HepG2 (cell line): ENCODE results near the gene ARGLU1. TPM values are rescaled to one million over a fixed set of nuclear protein-coding genes. Genes with fewer than 3 reads are reported as not detected.

Experiments used
- ATAC-seq: fragments of 200-7000 bp; cut with Tn5 transposase; 3 replicates; pipeline ENCODE4 v1.9.1; 2020; ENCODE audit warnings: mild to moderate bottlenecking, moderate library complexity
- BruUV-seq: library from RNA; stranded (reverse); fragments of 400-500 nt; replicated peaks from 2 replicates; lab custom pipeline; 2021; lab: Mats Ljungman, UMichigan
- CTCF ChIA-PET: fragments of 300-600 bp; formaldehyde crosslinking; extraction: SDS; loops from one replicate; lab custom pipeline; 2021; ENCODE audit warnings: low total read pairs, inconsistent platforms, low intra/inter-chr PET ratio; lab: Yijun Ruan, JAX
- POLR2A ChIA-PET: fragments of 350-600 bp; sonication (Branson Sonifier 250); formaldehyde crosslinking; loops from one replicate; lab custom pipeline; 2020; ENCODE audit warnings: antibody characterized with exemption, inconsistent platforms; lab: Yijun Ruan, JAX
- DNase-seq: peaks from one replicate; pipeline ENCODE4 v3.0.0-alpha.2; 2015; ENCODE audit warnings: low spot score
- FAIRE-seq: peaks from 3 replicates; lab custom pipeline; 2011; peaks lifted over from hg19 to GRCh38; lab: Jason Lieb, UNC
- H2AFZ ChIP-seq: one replicate; pipeline ENCODE4 v1.6.1; 2011; ENCODE audit warnings: low read length, inconsistent platforms
- H3K27ac ChIP-seq: fragments of 300-600 bp; 3 replicates; pipeline ENCODE4 v1.8.0; 2011; ENCODE audit warnings: mixed run types, mild to moderate bottlenecking, mixed read lengths, low read length, inconsistent platforms; ENCODE audit not compliant: insufficient read depth; ENCODE audit errors: extremely low read length
- H3K27me3 ChIP-seq, 2 experiments: fragments of 200-600 bp in 1 of 2; 2 replicates in 1 of 2; 3 replicates in 1 of 2; pipeline versions ENCODE4 v1.6.0 to v1.8.0; 2011; ENCODE audit warnings: low read length in 2 of 2, mild to moderate bottlenecking in 2 of 2, moderate library complexity in 2 of 2, inconsistent platforms in 1 of 2; ENCODE audit not compliant: insufficient read depth in 2 of 2, control insufficient read depth in 1 of 2
- H3K36me3 ChIP-seq, 2 experiments: fragments of 200-600 bp in 1 of 2; replicated peaks in 1 of 2; 2 replicates in 1 of 2; 3 replicates in 1 of 2; pipeline versions ENCODE4 v1.5.1 to v1.8.0; 2011; ENCODE audit warnings: low read length in 2 of 2, inconsistent platforms in 1 of 2; ENCODE audit not compliant: insufficient read depth in 2 of 2, control insufficient read depth in 1 of 2
- H3K4me1 ChIP-seq: 2 replicates; pipeline ENCODE4 v1.5.1; 2012; ENCODE audit warnings: low read length, inconsistent platforms; ENCODE audit not compliant: insufficient read depth
- H3K4me2 ChIP-seq: 2 replicates; pipeline ENCODE4 v1.6.0; 2011; ENCODE audit warnings: low read depth, low read length, inconsistent platforms
- H3K4me3 ChIP-seq, 3 experiments: fragments of 200-600 bp in 1 of 3; sonication (generic), shearing (Covaris generic) in 1 of 3; replicated peaks in 1 of 3; 2 replicates each; pipeline ENCODE4 v1.5.1; 2011 to 2016; ENCODE audit warnings: low read length in 3 of 3, inconsistent platforms in 2 of 3, low read depth in 2 of 3, mild to moderate bottlenecking in 2 of 3, control low read depth in 1 of 3, mixed read lengths in 1 of 3; ENCODE audit not compliant: insufficient read depth in 1 of 3
- H3K79me2 ChIP-seq: one replicate; pipeline ENCODE4 v1.6.1; 2011; ENCODE audit warnings: low read length, inconsistent platforms; ENCODE audit not compliant: insufficient read depth
- H3K9ac ChIP-seq: 2 replicates; pipeline ENCODE4 v1.6.0; 2011; ENCODE audit warnings: mild to moderate bottlenecking, low read depth, low read length, inconsistent platforms; ENCODE audit not compliant: insufficient read depth
- H3K9me3 ChIP-seq: 2 replicates; pipeline ENCODE4 v1.5.1; 2012; ENCODE audit warnings: mild to moderate bottlenecking, low read length
- H4K20me1 ChIP-seq: 2 replicates; pipeline ENCODE4 v1.6.0; 2011; ENCODE audit warnings: inconsistent platforms, mild to moderate bottlenecking, low read length, moderate library complexity; ENCODE audit not compliant: insufficient read depth
- ARID2 ChIP-seq: sonication (generic); formaldehyde crosslinking; IDR thresholded peaks from 2 replicates; pipeline ENCODE4 v1.8.1; 2022; ENCODE audit warnings: mild to moderate bottlenecking, missing genetic modification reagents, borderline replicate concordance
- FIP1L1 ChIP-seq: fragments of 200-400 bp; formaldehyde crosslinking; IDR thresholded peaks from 2 replicates; pipeline ENCODE4 v1.6.1; 2018; ENCODE audit warnings: low read depth, mild to moderate bottlenecking, low read length, moderate library complexity, borderline replicate concordance; ENCODE audit not compliant: insufficient read depth
- KDM2A ChIP-seq: sonication (generic); formaldehyde crosslinking; IDR thresholded peaks from 2 replicates; pipeline ENCODE4 v1.4.0; 2020; ENCODE audit warnings: low read depth, missing genetic modification reagents, borderline replicate concordance
- KDM3A ChIP-seq: IDR thresholded peaks from 2 replicates; pipeline ENCODE4 v1.6.1; 2018; ENCODE audit warnings: low read depth, missing compliant biosample characterization
- KLF9 ChIP-seq: IDR thresholded peaks from 2 replicates; pipeline ENCODE4 v1.6.1; 2016; ENCODE audit warnings: low read depth
- PAX8 ChIP-seq: sonication (generic); formaldehyde crosslinking; IDR thresholded peaks from 2 replicates; pipeline ENCODE4 v1.8.0; 2022; ENCODE audit warnings: mild to moderate bottlenecking, missing genetic modification reagents, borderline replicate concordance
- PPARG ChIP-seq: conservative IDR thresholded peaks from 2 replicates; pipeline ENCODE4 v1.6.1; 2016; ENCODE audit warnings: missing biosample characterization, missing genetic modification reagents
- SIX1 ChIP-seq: sonication (generic); formaldehyde crosslinking; IDR thresholded peaks from 2 replicates; pipeline ENCODE4 v1.4.0; 2020; ENCODE audit warnings: missing genetic modification reagents, borderline replicate concordance
- SUZ12 ChIP-seq: fragments of 150-350 bp; IDR thresholded peaks from 2 replicates; pipeline ENCODE4 v1.6.1; 2014; ENCODE audit warnings: low read depth, low read length
- ZFAT ChIP-seq: sonication (generic); formaldehyde crosslinking; conservative IDR thresholded peaks from 2 replicates; pipeline ENCODE4 v1.8.1; 2023; ENCODE audit warnings: missing genetic modification reagents, inconsistent platforms
- ZKSCAN8 ChIP-seq: IDR thresholded peaks from 2 replicates; pipeline ENCODE4 v1.6.1; 2016; ENCODE audit warnings: borderline replicate concordance, missing genetic modification reagents, missing compliant biosample characterization
- ZMYM4 ChIP-seq: sonication (generic); formaldehyde crosslinking; IDR thresholded peaks from 2 replicates; pipeline ENCODE4 v1.8.1; 2023; ENCODE audit warnings: mild to moderate bottlenecking, missing genetic modification reagents
- ZNF275 ChIP-seq: sonication (generic); formaldehyde crosslinking; IDR thresholded peaks from 2 replicates; pipeline ENCODE4 v1.8.0; 2022; ENCODE audit warnings: missing genetic modification reagents, mild to moderate bottlenecking, inconsistent platforms, borderline replicate concordance
- ZNF292 ChIP-seq: sonication (generic); formaldehyde crosslinking; IDR thresholded peaks from 2 replicates; pipeline ENCODE4 v1.8.1; 2022; ENCODE audit warnings: mild to moderate bottlenecking, low read depth, missing genetic modification reagents, borderline replicate concordance
- ZNF703 ChIP-seq: sonication (generic); formaldehyde crosslinking; IDR thresholded peaks from 2 replicates; pipeline ENCODE4 v1.5.1; 2020; ENCODE audit warnings: missing genetic modification reagents, mild to moderate bottlenecking, moderate library complexity, borderline replicate concordance
- ZNF746 ChIP-seq: sonication (generic); formaldehyde crosslinking; IDR thresholded peaks from 2 replicates; pipeline ENCODE4 v1.8.0; 2022; ENCODE audit warnings: mild to moderate bottlenecking, missing genetic modification reagents
- WGBS: methylation state at CpG from one replicate; pipeline ENCODE4 v1.1.6; 2017; ENCODE audit warnings: low lambda C conversion rate; 5-methylcytosine and 5-hydroxymethylcytosine counted together
- in situ Hi-C: cut with HindIII; loops from 2 replicates; pipeline ENCODE4 v1.10.0; 2017; ENCODE audit warnings: low pct_unique_long_range_greater_than_20kb; ENCODE audit not compliant: extremely low pct_ligation_motif_present
- intact Hi-C: fragments of 100-400 bp; cut with micrococcal nuclease; formaldehyde crosslinking; loops from one replicate; pipeline ENCODE4 v1.10.0; 2022; ENCODE audit not compliant: unreplicated experiment
- polyA plus RNA-seq, 8 experiments: library from polyadenylated mRNA; depleted of rRNA in 3 of 8; stranded (reverse) in 7 of 8; unstranded in 1 of 8; fragments of >200 nt; fragmentation: Illumina TruSeq in 4 of 8; extraction: Trizol in 4 of 8; gene quantifications; 2 replicates each; pipeline versions ENCODE4 v1.2.1 to v1.2.3, GENCODE V29; 2011 to 2016; ENCODE audit warnings: low read depth in 4 of 8, missing spikeins in 1 of 8, mixed read lengths in 1 of 8; ENCODE audit not compliant: insufficient read depth in 1 of 8
- total RNA-seq, 5 experiments: library from RNA; depleted of rRNA; stranded (reverse); fragments of >200 nt; fragmentation: Illumina TruSeq; extraction: Trizol; gene quantifications; 2 replicates each; pipeline ENCODE4 v1.2.3, GENCODE V29; 2016; ENCODE audit warnings: low read depth in 1 of 5
- TF ChIP-seq, protein P1 (sequence below): fragments of 450-650 bp; IDR thresholded peaks from 2 replicates; pipeline ENCODE4 v1.6.1; 2017

ARGLU1 gene
- total and polyA plus RNA-seq, 2 of the 13 experiments (the other 11 are each of a cell fraction or from before 2014, with no cell fraction given) = 47.1 to 70.6 TPM

- FAIRE-seq (no peak), ATAC-seq (no peak), DNase-seq (no peak)
- no peaks in the 10 kb centered on the region for H3K79me2 ChIP-seq
- 24% methylated on average over 6 of the region's 6 CpGs for WGBS
- H3K4me2 ChIP-seq = no peak overlapping the region
- no peak overlapping the region for H2AFZ ChIP-seq
- H4K20me1 ChIP-seq = no peaks in the 10 kb centered on the region
- H3K9me3 ChIP-seq = no peaks in the 10 kb centered on the region
- no peak overlapping the region for H3K27ac ChIP-seq
- no peaks in the 10 kb centered on the region for H3K4me1 ChIP-seq
- H3K4me3 ChIP-seq = no peak overlapping the region
- H3K9ac ChIP-seq = no peak overlapping the region
- intact Hi-C loops (no loop called here), in situ Hi-C loops (no loop called here)
- CTCF ChIA-PET = no interaction called here
- POLR2A ChIA-PET = no interaction called here
- H3K36me3 ChIP-seq = no peaks in the 10 kb centered on the region
- BruUV-seq = no TSS peak
- no peaks in the 10 kb centered on the region for H3K27me3 ChIP-seq
- TF ChIP-seq FIP1L1 (no peak), SUZ12 (no peak), PAX8 (CRISPR knock-in tag) (no peak), PPARG (CRISPR knock-in tag) (no peak)
These were observed 67.5 kb downstream of the ARGLU1 start for GRCh38 chr13:106500445-106500844.

GRCh38 chr13:106499896-106500295 lies 68.0 kb downstream of the ARGLU1 start:
- H3K4me3 ChIP-seq = no peak overlapping the region
- in situ Hi-C loops (no loop called here), intact Hi-C loops (no loop called here)
- no peaks in the 10 kb centered on the region for H3K27me3 ChIP-seq
- no peaks in the 10 kb centered on the region for H3K4me1 ChIP-seq
- no peaks in the 10 kb centered on the region for H3K36me3 ChIP-seq
- no peaks in the 10 kb centered on the region for H3K9me3 ChIP-seq
- no peak overlapping the region for H2AFZ ChIP-seq
- ChIA-PET POLR2A (no interaction called here), CTCF (no interaction called here)
- H3K79me2 ChIP-seq = no peaks in the 10 kb centered on the region
- no peak for DNase-seq
- no peak for FAIRE-seq
- ATAC-seq = no peak
- H4K20me1 ChIP-seq = no peaks in the 10 kb centered on the region
- H3K9ac ChIP-seq = no peak overlapping the region
- 8% methylated on average over 4 of the region's 4 CpGs for WGBS
- no peak overlapping the region for H3K4me2 ChIP-seq
- H3K27ac ChIP-seq = no peak overlapping the region
- BruUV-seq = no TSS peak
- TF ChIP-seq KLF9 (CRISPR knock-in tag) (no peak), ZNF746 (no peak), KDM2A (CRISPR knock-in tag) (no peak), KDM3A (CRISPR knock-in tag) (no peak), ZMYM4 (CRISPR knock-in tag) (no peak), ZNF292 (no peak), ZNF703 (CRISPR knock-in tag) (no peak), ZKSCAN8 (CRISPR knock-in tag) (no peak), ZNF275 (CRISPR knock-in tag) (no peak), ARID2 (CRISPR knock-in tag) (no peak), SIX1 (CRISPR knock-in tag) (no peak), ZFAT (CRISPR knock-in tag) (no peak)
- TF ChIP-seq, protein P1, sequence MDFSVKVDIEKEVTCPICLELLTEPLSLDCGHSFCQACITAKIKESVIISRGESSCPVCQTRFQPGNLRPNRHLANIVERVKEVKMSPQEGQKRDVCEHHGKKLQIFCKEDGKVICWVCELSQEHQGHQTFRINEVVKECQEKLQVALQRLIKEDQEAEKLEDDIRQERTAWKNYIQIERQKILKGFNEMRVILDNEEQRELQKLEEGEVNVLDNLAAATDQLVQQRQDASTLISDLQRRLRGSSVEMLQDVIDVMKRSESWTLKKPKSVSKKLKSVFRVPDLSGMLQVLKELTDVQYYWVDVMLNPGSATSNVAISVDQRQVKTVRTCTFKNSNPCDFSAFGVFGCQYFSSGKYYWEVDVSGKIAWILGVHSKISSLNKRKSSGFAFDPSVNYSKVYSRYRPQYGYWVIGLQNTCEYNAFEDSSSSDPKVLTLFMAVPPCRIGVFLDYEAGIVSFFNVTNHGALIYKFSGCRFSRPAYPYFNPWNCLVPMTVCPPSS = no peak
